Measurements from ENCODE around the gene MAPKAPK2.
"Not testable (repeated sequence)": the region's sequence is repeated elsewhere in the genome, so short reads cannot be mapped to it uniquely, and the experiment has no call there.

Gene MAPKAPK2

DNA sequence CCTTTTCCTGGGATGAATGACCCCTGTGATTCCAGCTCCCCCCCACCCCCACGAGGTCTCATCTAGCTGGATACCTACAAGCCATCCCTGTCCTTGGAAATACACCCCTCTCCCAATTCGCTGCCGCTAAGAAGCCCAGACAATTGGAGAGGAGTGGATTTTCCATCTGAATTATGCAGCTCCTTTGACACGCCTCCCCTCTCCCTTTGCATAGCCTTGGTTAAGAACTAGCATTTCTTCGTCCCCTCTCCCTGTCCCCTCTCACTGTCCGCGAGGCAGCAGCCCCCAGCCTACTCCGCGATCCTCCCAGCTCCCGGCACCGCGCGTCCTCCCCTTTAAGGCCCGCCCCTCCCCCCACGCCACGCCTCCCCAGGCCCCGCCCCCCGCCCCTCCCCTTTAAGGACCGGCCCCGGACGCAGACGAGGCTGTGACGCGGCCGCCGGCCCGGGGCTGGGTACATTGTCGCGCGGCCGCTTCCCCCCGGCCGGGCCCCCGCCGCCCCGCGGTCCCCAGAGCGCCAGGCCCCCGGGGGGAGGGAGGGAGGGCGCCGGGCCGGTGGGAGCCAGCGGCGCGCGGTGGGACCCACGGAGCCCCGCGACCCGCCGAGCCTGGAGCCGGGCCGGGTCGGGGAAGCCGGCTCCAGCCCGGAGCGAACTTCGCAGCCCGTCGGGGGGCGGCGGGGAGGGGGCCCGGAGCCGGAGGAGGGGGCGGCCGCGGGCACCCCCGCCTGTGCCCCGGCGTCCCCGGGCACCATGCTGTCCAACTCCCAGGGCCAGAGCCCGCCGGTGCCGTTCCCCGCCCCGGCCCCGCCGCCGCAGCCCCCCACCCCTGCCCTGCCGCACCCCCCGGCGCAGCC lies at the start of gene MAPKAPK2:
Gene MAPKAPK2, plus strand, starts transcription at position 428 of the 856 bp plus-strand sequence. Its CDS starts 325 bp downstream, at position 753.
- in situ Hi-C loops (cut with MboI; ENCODE audit: low sequenced_read_pairs), result no loop called here

DNA sequence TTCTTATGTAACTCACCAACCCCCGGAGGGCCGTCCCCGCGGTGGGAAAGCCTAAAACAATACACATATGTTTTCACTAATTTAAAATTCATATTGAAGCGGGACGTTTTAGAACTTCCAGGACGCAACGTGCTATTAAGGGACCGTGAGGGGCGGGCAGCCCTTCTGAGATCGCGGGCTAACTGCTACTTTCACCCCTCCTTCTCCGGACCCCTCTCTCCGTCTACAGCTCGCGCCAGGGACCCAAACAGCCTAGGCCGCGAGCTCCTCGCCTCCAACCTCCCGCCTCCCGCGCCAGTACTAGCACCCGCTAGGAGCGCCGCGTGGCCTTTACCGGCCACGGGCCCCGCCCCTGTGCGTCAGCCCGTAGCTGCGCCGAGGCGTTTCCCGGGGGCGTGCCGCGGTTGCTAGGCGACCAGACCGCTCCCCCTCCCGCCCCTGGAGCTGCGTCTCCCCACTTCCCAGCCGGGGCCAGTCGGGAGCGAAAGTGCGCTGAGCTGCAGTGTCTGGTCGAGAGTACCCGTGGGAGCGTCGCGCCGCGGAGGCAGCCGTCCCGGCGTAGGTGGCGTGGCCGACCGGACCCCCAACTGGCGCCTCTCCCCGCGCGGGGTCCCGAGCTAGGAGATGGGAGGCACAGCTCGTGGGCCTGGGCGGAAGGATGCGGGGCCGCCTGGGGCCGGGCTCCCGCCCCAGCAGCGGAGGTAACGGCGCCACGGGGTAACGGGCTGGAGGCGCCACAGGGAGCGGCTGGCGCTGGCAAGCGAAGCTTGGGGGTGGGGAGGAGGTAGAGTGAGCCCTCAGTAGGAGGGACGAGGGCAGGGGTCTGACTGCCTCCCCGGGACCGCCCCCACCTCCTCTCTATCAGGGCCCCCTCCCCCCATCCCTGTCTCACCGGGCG lies 49.4 kb upstream of the MAPKAPK2 start, which contains the start of gene DYRK3:
Gene DYRK3, plus strand, starts transcription at position 457 of the 898 bp plus-strand sequence. Its CDS starts 168 bp downstream, at position 625.
- in situ Hi-C loops (cut with MboI; ENCODE audit: low sequenced_read_pairs), result no loop called here

DNA sequence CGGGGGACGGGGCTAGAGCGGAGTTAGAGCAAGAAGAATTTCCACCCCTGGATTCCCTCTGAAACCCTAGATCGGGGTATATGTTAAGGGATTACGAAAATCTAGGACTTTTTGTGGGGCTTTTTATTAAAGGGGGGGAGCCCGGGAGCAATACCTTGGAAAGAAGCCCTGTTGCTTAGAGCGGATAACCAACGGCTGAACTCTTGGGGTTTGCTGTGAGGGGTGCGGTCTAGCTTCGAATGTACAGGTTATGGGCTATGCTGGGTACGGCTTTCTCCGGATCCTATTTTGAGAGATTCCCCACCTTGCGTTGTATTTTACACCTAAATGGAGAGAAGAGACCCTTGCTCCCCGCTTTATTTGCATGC lies 48.7 kb upstream of the MAPKAPK2 start:
- in situ Hi-C loops (cut with MboI; ENCODE audit: low sequenced_read_pairs), result no loop called here

DNA sequence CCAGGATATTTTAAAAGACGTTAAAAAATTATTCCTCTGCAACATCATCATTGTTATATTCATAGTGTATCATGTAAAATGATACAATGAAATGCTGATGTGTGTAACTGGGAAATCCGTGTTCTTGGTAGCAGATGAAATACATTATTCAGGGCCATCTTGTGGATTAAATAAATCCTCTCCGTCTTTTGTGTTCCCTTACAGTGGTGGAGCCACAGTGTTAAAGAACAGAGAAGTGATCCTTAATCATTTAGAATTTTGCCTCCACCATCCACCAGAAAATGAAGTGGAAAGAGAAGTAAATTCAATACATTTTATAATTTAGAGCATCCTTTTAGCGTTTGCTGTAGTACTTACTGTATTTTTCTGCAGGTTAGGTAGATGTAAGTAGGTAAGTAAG lies 48.0 kb upstream of the MAPKAPK2 start:
- in situ Hi-C loops (cut with MboI; ENCODE audit: low sequenced_read_pairs), result no loop called here

DNA sequence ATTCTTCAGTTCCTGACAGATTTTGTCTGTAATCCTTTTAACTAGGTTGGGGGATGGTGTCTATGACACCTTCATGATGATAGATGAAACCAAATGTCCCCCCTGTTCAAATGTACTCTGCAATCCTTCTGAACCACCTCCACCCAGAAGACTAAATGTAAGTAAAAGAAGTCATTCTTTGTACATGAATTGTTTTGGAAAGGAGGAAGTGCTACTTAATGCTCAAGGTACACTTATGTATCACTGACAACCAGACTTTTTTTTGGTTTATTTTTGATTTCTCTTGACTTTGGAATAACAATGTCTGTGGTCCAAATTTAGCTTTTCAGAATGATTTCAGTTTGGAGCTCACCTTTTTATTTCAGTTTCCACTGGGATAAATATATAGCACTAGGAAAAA lies 47.1 kb upstream of the MAPKAPK2 start:
- in situ Hi-C loops (cut with MboI; ENCODE audit: low sequenced_read_pairs), result no loop called here

DNA sequence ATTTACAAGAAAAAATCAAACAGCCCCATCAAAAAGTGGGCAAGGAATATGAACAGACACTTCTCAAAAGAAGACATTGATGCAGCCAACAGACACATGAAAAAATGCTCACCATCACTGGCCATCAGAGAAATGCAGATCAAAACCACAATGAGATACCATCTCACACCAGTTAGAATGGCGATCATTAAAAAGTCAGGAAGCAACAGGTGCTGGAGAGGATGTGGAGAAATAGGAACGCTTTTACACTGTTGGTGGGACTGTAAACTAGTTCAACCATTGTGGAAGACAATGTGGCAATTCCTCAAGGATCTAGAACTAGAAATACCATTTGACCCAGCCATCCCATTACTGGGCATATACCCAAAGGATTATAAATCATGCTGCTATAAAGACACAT lies 42.6 kb upstream of the MAPKAPK2 start:
- in situ Hi-C loops (cut with MboI; ENCODE audit: low sequenced_read_pairs), result not testable (repeated sequence)

DNA sequence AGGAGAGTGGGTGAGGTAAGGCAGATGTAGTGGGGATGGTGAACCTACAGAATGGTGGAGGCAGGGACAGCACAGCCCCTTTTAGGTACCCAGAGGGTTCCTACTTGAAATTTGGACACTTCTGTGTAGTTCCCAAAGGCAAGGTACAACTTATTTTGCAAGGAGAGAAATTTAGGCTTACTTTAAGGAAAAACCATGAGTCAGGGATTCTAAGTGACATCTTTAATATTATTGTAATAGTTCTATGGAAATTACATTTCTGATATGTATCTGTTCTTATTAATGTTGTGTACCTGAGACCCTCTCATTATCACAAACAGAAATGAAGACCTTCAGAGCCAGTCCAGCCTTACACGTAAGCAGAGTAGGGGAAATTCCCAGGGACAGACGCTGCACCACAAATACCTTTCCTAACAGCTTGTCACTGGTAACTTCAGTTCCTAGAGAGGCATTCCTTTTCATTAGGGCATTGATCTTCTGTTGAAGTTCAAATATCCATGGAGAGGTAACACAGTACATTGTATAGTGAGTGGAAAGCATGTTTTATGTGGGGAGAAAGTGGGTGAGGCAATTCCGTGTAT lies 41.5 kb upstream of the MAPKAPK2 start:
- in situ Hi-C loops (cut with MboI; ENCODE audit: low sequenced_read_pairs), result no loop called here

DNA sequence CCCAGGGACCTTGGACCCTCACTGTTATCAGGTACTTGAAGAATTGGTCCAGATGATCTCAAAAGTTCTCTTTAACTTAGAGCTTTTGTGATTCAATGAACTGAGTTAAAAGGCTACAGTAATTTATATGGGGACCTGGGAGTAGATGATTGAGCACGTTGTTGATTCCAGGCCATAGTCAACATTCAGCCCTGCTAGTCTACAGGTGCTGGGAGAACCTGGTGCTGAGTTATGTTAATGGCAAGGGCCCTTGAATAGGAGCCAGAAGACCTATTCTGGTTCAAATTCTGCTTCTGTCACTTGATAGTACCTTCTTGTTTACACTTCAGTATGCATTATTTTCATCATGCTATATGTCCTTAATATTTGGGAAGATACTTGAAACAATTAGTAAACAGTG lies 38.2 kb upstream of the MAPKAPK2 start:
- in situ Hi-C loops (cut with MboI; ENCODE audit: low sequenced_read_pairs), result no loop called here

DNA sequence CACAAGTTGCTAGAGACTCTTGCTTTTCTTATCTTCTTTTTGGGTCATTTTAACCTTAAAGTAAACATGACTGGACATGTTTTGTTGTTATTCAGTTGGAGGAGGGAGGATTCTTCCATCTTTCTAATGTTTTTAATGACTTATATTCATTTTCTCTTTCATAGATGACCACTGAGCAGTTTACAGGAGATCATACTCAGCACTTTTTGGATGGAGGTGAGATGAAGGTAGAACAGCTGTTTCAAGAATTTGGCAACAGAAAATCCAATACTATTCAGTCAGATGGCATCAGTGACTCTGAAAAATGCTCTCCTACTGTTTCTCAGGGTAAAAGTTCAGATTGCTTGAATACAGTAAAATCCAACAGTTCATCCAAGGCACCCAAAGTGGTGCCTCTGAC lies 37.5 kb upstream of the MAPKAPK2 start:
- in situ Hi-C loops (cut with MboI; ENCODE audit: low sequenced_read_pairs), result no loop called here

DNA sequence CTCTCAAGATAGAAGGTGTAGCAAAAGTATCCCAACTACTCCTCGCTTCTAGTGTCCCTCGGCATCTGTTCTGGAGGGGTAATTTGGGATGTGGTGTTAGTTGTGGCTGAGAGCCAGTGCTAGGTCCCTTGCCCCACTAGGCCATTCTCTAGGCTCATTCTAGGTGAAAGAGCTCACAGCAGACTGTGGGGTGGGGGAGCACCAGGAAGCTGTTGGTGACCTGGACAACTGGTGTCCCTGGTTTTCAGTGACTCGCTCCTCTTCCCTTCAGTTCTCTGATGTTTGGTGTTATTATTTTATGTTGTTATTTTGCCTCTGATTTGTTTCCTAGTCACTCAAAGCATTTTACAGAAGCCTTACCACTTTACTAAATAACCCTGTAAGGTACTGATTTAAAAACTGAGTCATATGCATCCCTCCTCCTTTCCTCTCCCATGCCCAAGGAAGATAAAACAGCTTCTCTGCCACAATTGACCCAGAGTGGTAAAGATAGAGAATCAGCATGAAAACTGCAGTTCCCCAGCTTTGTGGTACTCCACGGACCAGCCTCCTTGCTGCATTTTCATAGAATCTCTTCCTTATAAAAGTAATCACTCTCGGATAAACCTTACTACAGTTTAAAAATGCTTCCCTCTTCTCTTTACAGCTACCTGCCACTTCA lies 35.3 kb upstream of the MAPKAPK2 start:
- in situ Hi-C loops (cut with MboI; ENCODE audit: low sequenced_read_pairs), result no loop called here

DNA sequence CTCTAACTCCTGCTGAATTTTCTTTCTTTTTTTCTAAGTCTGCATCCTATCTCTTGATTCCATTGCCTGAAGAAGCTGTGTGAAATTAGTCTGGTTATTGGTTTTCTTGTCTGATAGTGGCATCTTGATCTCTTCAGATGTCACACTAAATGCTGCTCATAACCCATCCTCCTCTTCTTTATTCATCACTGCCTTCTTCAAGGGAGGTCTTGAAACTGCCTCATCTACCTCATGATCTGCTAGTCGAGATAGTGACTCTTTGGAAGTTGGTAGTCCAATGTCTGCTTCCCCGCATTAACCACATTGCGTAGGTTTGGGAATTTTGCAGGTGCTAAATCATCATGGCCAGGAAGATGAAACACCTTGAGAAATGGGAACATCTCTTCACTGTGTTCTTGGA lies 33.7 kb upstream of the MAPKAPK2 start:
- in situ Hi-C loops (cut with MboI; ENCODE audit: low sequenced_read_pairs), result no loop called here

DNA sequence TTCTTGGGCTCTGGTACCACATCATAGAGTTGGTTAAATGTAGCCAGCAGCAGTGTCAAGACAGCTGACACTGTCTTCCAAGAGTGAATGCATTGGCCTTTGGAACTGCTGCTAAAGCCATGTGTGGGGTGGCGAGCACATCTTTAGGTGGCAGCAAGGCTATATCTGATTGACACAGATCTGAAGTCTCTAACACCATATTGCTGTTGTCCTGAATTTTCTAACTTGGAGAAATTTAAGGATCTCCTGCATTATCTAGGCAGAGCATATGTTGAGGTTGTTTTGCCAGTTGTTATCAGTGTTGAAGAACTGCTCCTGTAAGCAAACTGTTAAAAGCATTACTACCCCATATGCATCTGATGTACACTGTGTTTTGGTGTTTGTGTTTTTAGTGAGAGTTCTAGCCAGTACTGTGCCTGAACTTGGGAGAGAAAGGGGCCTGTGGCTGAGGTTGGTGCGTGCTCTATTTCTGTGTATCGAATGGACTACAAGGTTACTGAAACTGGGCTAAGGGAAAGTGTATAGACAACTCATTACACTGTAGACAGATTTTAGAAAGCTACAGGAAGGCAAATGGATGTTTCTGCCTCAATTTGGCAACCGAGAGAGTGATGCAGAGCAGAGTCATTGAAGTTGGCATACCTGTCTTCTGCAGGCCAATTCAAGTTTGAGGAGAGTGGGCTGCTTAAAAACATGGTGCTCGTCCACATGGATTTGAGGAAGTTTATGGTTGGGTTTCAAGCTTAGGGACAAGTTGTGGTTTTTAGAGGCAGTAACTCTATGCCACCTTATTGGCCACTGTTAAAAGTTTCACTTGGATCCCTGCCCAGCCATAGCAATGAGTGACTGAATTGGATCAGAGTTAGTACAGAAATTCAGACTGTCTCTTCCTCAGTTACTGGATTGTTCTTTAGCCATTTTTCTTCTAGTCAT lies 32.5 kb upstream of the MAPKAPK2 start:
- in situ Hi-C loops (cut with MboI; ENCODE audit: low sequenced_read_pairs), result no loop called here

DNA sequence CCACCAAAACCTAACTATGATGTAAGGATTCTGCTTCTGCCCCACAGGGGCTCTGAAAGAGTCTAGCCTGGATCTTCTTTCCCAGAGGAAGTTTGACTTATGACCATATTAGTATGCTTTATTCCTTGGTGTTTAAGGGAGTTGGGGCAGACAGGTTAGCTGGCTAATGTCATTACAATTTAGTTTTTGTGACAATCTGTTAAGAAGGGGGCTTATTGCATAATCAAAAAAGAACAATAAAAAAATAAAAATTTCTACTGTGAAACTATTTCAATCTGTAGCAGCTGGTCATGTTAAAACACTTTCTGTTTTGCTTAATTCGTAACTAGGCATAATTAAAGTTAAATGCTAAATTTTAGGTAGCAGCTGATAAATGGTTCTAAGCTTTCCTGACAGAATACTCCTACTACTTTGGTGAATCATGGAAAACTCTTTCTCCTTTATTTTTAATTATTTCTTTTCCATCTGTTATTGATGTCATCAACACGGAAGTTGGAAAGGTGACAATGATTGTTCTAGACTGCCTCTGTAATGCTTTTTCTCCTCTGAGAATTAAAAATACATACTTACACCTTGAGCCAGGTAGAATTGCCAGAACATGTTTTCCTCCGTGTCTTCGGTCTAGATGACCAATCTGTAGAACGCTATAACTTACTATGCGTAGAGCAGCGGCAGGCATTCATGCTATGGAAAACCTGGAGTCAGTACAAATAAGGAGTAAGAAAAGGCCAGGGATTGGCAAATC lies 30.8 kb upstream of the MAPKAPK2 start:
- in situ Hi-C loops (cut with MboI; ENCODE audit: low sequenced_read_pairs), result no loop called here

DNA sequence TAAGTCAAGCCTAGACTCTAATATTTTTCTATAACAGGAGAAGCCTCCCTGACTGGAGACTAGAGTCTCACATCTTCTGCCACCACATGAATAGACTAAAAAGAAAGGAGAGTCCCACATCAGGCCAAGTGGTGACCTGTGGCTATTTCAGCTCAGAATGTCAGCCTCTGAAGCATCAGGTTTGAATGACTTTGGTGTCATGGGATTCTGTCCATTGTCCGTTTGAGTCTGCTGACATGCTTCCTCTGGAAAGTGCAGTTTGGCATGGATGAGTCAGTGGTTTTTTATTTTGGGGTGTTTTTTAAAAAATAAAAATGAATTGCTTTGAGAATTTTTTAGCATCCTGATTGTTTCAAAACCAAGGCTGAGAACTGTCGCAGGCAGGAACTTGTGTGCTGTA lies 29.9 kb upstream of the MAPKAPK2 start:
- in situ Hi-C loops (cut with MboI; ENCODE audit: low sequenced_read_pairs), result no loop called here

DNA sequence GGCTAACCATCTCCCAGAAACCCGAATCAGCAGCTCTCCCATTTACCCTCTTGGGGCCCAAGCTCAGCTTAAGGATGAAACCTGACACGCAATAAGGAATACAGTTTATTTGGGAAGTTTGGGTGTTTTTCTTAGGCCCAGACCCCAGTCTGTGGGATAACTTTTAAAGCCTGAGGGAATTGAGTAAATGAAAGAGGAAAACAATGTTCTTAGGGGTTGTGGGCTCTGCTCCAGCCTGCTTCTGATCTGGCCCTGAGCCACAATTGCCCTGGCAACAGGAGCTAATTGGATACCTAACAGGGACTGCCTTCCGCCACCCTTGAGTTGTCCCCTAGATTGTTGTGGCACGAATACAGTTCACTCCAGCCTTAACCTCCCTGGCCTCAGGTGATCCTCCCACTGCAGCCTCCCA lies 29.2 kb upstream of the MAPKAPK2 start:
- in situ Hi-C loops (cut with MboI; ENCODE audit: low sequenced_read_pairs), result no loop called here

DNA sequence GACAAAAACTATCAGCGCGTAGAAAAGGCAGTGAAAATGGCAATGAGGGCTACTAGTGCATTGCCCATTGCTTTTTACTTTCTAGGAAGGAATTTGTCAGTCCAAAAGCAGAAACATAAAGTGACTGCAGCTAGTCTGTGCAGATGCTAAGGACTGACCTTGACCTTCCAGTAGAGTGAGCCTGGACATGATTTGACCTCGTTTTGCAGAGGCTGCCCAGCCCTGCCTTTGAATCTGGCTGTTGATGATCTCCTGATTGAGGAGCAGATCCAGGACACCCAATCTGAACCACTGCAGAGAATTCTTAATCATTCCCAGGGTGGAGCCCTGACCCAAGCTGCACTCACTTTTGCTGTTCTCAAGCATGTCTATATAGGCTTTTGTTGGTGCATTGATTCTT lies 27.8 kb upstream of the MAPKAPK2 start:
- in situ Hi-C loops (cut with MboI; ENCODE audit: low sequenced_read_pairs), result no loop called here

DNA sequence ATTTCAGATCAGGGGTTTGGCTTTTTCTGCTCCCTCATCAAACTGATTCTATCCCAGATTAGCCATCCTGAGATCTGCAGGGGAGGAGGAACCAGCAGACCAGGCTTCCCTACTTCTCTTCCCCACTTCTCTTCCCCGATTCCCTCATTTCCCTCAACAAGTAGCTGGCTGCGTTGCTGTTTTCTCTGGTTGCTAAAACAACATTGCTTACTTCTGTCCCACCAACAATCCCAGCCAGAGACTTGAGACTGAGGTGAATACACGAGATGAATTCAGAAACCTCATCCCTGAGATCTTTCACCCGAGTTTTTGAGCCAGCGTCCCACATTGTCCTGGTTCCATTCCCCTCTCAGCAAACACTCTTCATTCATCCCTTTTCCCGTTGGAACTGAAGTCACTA lies 27.0 kb upstream of the MAPKAPK2 start:
- in situ Hi-C loops (cut with MboI; ENCODE audit: low sequenced_read_pairs), result no loop called here

DNA sequence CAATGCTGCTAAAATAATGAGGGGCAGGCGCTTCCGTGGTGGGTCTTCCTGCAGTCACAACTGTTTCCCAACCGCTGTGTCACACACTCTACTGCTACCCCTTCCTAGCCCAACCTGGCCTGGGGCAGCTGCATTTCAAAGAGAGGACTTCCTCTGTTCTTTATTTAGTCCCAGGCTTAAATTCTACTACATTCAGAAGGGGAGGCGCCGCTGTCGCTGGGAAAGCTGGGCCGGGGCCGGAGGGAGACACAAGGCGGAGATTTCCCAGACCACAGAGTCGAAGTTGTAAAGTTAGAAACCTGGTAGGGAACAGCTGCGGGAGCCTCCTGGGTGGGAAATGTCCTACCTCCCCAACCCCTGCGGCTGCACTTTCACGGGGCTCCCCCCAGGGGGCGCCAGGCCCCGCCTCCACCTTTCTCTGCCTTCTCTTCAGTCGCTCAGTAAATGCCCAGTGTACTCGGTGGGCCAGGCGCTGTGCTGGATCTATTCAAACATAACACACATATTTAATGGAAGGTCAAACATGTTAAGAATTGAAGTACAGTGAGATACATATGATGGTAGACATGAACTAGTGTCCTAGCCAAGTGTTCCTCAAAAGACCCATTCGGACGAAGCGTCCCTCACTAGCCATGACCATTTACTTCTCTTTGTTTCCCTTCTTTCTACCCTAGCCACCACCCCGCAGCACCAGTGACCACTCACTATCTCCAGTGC lies 26.3 kb upstream of the MAPKAPK2 start:
- in situ Hi-C loops (cut with MboI; ENCODE audit: low sequenced_read_pairs), result no loop called here

DNA sequence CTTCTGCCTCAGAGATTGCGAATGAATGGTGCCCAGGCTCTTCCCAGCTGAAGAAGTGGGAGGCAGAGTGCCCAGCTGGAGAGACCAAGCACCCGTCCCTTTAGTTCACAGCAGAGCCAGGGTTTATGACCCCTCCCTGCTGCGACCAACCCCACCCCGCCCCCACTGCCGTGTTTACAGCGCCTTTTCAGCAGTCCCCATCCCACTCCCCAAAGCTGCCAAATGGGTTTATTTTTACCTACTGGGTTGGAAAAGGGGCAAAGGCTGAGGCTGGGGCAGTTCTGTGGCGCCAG lies 25.8 kb upstream of the MAPKAPK2 start:
- in situ Hi-C loops (cut with MboI; ENCODE audit: low sequenced_read_pairs), result no loop called here

Measured in HL-60/S4 treated with phorbol 12-myristate 13-acetate at 8.2 ng/mL for 4 days and 3 days (cell line).